Natural killer cell treated with Interleukin-12 subunit alpha and Interleukin-12 subunit beta and Interleukin-15 and Interleukin-18, amount 100 ng/mL, for 72 hours (primary cell): ENCODE results near the gene KRT25. TPM values are rescaled to one million over a fixed set of nuclear protein-coding genes. Genes with fewer than 3 reads are reported as not detected.
"Not testable (repeated sequence)": the region's sequence is repeated elsewhere in the genome, so short reads cannot be mapped to it uniquely, and the experiment has no call there.

Experiments
- ATAC-seq, 2 donors: fragments of 150-1000 bp; cut with Tn5 transposase in 1 of 2; sonication (Bioruptor Pico), chemical (Tn5 transposase) in 1 of 2; 2 replicates each; pipeline ENCODE4 v1.10.0; 2021
- DNase-seq: peaks from one replicate; pipeline ENCODE4 v3.0.0; 2022; ENCODE audit warnings: low spot score
- H3K27ac Mint-ChIP-seq, 2 donors: 1 replicate in 1 of 2; 2 replicates in 1 of 2; pipeline ENCODE4 v1.8.0; 2022; ENCODE audit warnings: mixed read lengths in 2 of 2, mild to moderate bottlenecking in 1 of 2, moderate library complexity in 1 of 2
- H3K27me3 Mint-ChIP-seq, 2 donors: 1 replicate in 1 of 2; 2 replicates in 1 of 2; pipeline ENCODE4 v1.8.0; 2022; ENCODE audit warnings: mixed read lengths in 2 of 2
- H3K36me3 Mint-ChIP-seq: one replicate; pipeline ENCODE4 v1.8.0; 2022; ENCODE audit warnings: mixed read lengths
- H3K4me1 Mint-ChIP-seq, 2 donors: 1 replicate in 1 of 2; 2 replicates in 1 of 2; pipeline ENCODE4 v1.8.0; 2022; ENCODE audit warnings: low read depth in 2 of 2, mixed read lengths in 2 of 2, mild to moderate bottlenecking in 1 of 2
- H3K4me3 Mint-ChIP-seq: one replicate; pipeline ENCODE4 v1.8.0; 2022; ENCODE audit warnings: mixed read lengths
- H3K9me3 Mint-ChIP-seq: 2 replicates; pipeline ENCODE4 v1.8.0; 2022; ENCODE audit warnings: mixed read lengths
- total RNA-seq, 2 donors: library from RNA; stranded (reverse); gene quantifications; one replicate each; pipeline ENCODE4 v1.2.3, GENCODE V29; 2022

KRT25 gene
- total RNA-seq, 2 donors from 2014 or later: not detected

- H3K27ac Mint-ChIP-seq: no peak overlapping the region
- no peaks in the 10 kb centered on the region for H3K4me1 Mint-ChIP-seq
- DNase-seq (no peak), ATAC-seq (no peak)
- H3K4me3 Mint-ChIP-seq: no peak overlapping the region
- H3K27me3 Mint-ChIP-seq: peaks cover 41 to 65% of the 10 kb centered on the region in 2 donors
- no peaks in the 10 kb centered on the region for H3K9me3 Mint-ChIP-seq
- H3K36me3 Mint-ChIP-seq: no peaks in the 10 kb centered on the region
These were observed 23.3 kb upstream of the KRT25 start for GRCh38 chr17:40778461-40778860.

- DNase-seq (no peak), ATAC-seq (no peak)
- no peak overlapping the region for H3K27ac Mint-ChIP-seq
- H3K4me3 Mint-ChIP-seq: no peak overlapping the region
- H3K36me3 Mint-ChIP-seq: no peaks in the 10 kb centered on the region
- no peaks in the 10 kb centered on the region for H3K9me3 Mint-ChIP-seq
- no peaks in the 10 kb centered on the region for H3K4me1 Mint-ChIP-seq
- H3K27me3 Mint-ChIP-seq: peaks cover 37 to 62% of the 10 kb centered on the region in 2 donors
These were observed 22.8 kb upstream of the KRT25 start for GRCh38 chr17:40777971-40778370.

- Mint-ChIP-seq H3K36me3 (no peaks in the 10 kb centered on the region), H3K4me3 (no peak overlapping the region), H3K27ac (no peak overlapping the region), H3K4me1 (no peaks in the 10 kb centered on the region), H3K27me3 (peaks cover 42 to 62% of the 10 kb centered on the region in 2 donors), H3K9me3 (no peaks in the 10 kb centered on the region)
- ATAC-seq (no peak), DNase-seq (no peak)
These were observed 22.3 kb upstream of the KRT25 start for GRCh38 chr17:40777459-40777858.

GRCh38 chr17:40775945-40776344 is 20.8 kb upstream of the KRT25 start:
- ATAC-seq (no peak), DNase-seq (no peak)
- Mint-ChIP-seq H3K9me3 (no peaks in the 10 kb centered on the region), H3K36me3 (no peaks in the 10 kb centered on the region), H3K27me3 (peaks cover 45 to 75% of the 10 kb centered on the region in 2 donors), H3K4me1 (no peaks in the 10 kb centered on the region), H3K4me3 (no peak overlapping the region), H3K27ac (no peak overlapping the region)

- Mint-ChIP-seq H3K27me3 (peaks cover 37 to 48% of the 10 kb centered on the region in 2 donors), H3K4me1 (no peaks in the 10 kb centered on the region), H3K9me3 (no peaks in the 10 kb centered on the region), H3K36me3 (no peaks in the 10 kb centered on the region), H3K27ac (no peak within 1 kb of the TSS), H3K4me3 (no peak within 1 kb of the TSS)
- DNase-seq (no peak), ATAC-seq (no peak)
These were observed 17.0 kb upstream of the KRT25 start, which contains the start of gene KRT26 for GRCh38 chr17:40772101-40772500. TSS of gene KRT26 (minus strand) at chr17:40772201. CDS start at chr17:40772113, 88 bp downstream.

- Mint-ChIP-seq H3K4me1 (no peaks in the 10 kb centered on the region), H3K4me3 (no peak overlapping the region), H3K27me3 (peaks cover 24 to 25% of the 10 kb centered on the region in 2 donors), H3K36me3 (peaks cover 18% of the 10 kb centered on the region), H3K27ac (no peak overlapping the region), H3K9me3 (peaks cover 14% of the 10 kb centered on the region)
- no peak for DNase-seq
- no peak for ATAC-seq
These were observed 10.5 kb upstream of the KRT25 start for GRCh38 chr17:40765657-40766056.

- Mint-ChIP-seq H3K27ac (no peak overlapping the region), H3K4me3 (no peak overlapping the region), H3K4me1 (no peaks in the 10 kb centered on the region), H3K27me3 (peaks cover 23 to 36% of the 10 kb centered on the region in 2 donors), H3K9me3 (peaks cover 25% of the 10 kb centered on the region), H3K36me3 (peaks cover 34% of the 10 kb centered on the region)
- DNase-seq: no peak
- ATAC-seq: no peak
These were observed 8.6 kb upstream of the KRT25 start for GRCh38 chr17:40763752-40764151.

- no peak overlapping the region for H3K4me3 Mint-ChIP-seq
- DNase-seq (no peak), ATAC-seq (no peak)
- no peak overlapping the region for H3K27ac Mint-ChIP-seq
- H3K4me1 Mint-ChIP-seq: no peaks in the 10 kb centered on the region
- peaks cover 27 to 49% of the 10 kb centered on the region in 2 donors for H3K27me3 Mint-ChIP-seq
- H3K36me3 Mint-ChIP-seq: peaks cover 39% of the 10 kb centered on the region
- peaks cover 25% of the 10 kb centered on the region for H3K9me3 Mint-ChIP-seq
These were observed 5.2 kb upstream of the KRT25 start for GRCh38 chr17:40760105-40761016.

- no peak overlapping the region for H3K27ac Mint-ChIP-seq
- DNase-seq (no peak), ATAC-seq (no peak)
- H3K4me3 Mint-ChIP-seq: no peak overlapping the region
- peaks cover 5% of the 10 kb centered on the region for H3K36me3 Mint-ChIP-seq
- no peaks in the 10 kb centered on the region for H3K9me3 Mint-ChIP-seq
- H3K27me3 Mint-ChIP-seq: peaks cover 20 to 51% of the 10 kb centered on the region in 2 donors
- H3K4me1 Mint-ChIP-seq: no peaks in the 10 kb centered on the region
These were observed 1.3 kb downstream of the KRT25 start for GRCh38 chr17:40753804-40754203.

GRCh38 chr17:40751065-40751464 is 4.1 kb downstream of the KRT25 start:
- Mint-ChIP-seq H3K4me1 (no peaks in the 10 kb centered on the region), H3K9me3 (no peaks in the 10 kb centered on the region), H3K27me3 (peaks cover 25 to 53% of the 10 kb centered on the region in 2 donors), H3K4me3 (no peak overlapping the region), H3K36me3 (no peaks in the 10 kb centered on the region), H3K27ac (no peak overlapping the region)
- ATAC-seq: no peak
- DNase-seq: no peak

- Mint-ChIP-seq H3K36me3 (no peaks in the 10 kb centered on the region), H3K27me3 (peaks cover 28 to 56% of the 10 kb centered on the region in 2 donors), H3K9me3 (no peaks in the 10 kb centered on the region), H3K4me3 (no peak overlapping the region), H3K27ac (no peak overlapping the region), H3K4me1 (no peaks in the 10 kb centered on the region)
- no peak for ATAC-seq
- no peak for DNase-seq
These were observed 4.7 kb downstream of the KRT25 start for GRCh38 chr17:40750391-40750790.

GRCh38 chr17:40748666-40749065 is 6.5 kb downstream of the KRT25 start:
- not testable (repeated sequence) for H3K36me3 Mint-ChIP-seq, H3K4me1 Mint-ChIP-seq, H3K9me3 Mint-ChIP-seq, H3K4me3 Mint-ChIP-seq, DNase-seq, H3K27ac Mint-ChIP-seq, ATAC-seq
- peaks cover 33 to 69% of the 10 kb centered on the region in 2 donors for H3K27me3 Mint-ChIP-seq

GRCh38 chr17:40738553-40738952 is 16.6 kb downstream of the KRT25 start:
- H3K4me3 Mint-ChIP-seq: no peak overlapping the region
- no peaks in the 10 kb centered on the region for H3K4me1 Mint-ChIP-seq
- no peak for DNase-seq
- H3K36me3 Mint-ChIP-seq: peaks cover 6% of the 10 kb centered on the region
- no peak overlapping the region for H3K27ac Mint-ChIP-seq
- peaks cover 35 to 50% of the 10 kb centered on the region in 2 donors for H3K27me3 Mint-ChIP-seq
- no peak for ATAC-seq
- H3K9me3 Mint-ChIP-seq: peaks cover 4% of the 10 kb centered on the region

GRCh38 chr17:40735016-40735415 is 20.1 kb downstream of the KRT25 start:
- H3K36me3 Mint-ChIP-seq: no peaks in the 10 kb centered on the region
- no peak overlapping the region for H3K27ac Mint-ChIP-seq
- no peak for ATAC-seq
- peaks cover 36 to 38% of the 10 kb centered on the region in 2 donors for H3K27me3 Mint-ChIP-seq
- no peaks in the 10 kb centered on the region for H3K9me3 Mint-ChIP-seq
- no peaks in the 10 kb centered on the region for H3K4me1 Mint-ChIP-seq
- H3K4me3 Mint-ChIP-seq: no peak overlapping the region
- DNase-seq: no peak
